WI38 (cell line): ENCODE data around the gene FTHL17.

Experiments used
- H3K4me3 ChIP-seq: 2 replicates; pipeline ENCODE4 v1.5.1; 2011; ENCODE audit warnings: low read depth, mild to moderate bottlenecking, control low read depth, low read length
- CTCF ChIP-seq: IDR thresholded peaks from 2 replicates; pipeline ENCODE4 v1.5.1; 2012; ENCODE audit warnings: low read depth, mild to moderate bottlenecking, control low read depth, low read length

The FTHL17 gene

GRCh38 chrX:31071725-31072124 is at the start of gene FTHL17:
Gene FTHL17, minus strand, starts transcription at chrX:31072041. Its CDS starts 88 bp downstream, at chrX:31071953.
- no peak for TF ChIP-seq CTCF
- H3K4me3 ChIP-seq = no peak within 1 kb of the TSS

GRCh38 chrX:31117266-31117665 is 45.4 kb upstream of the FTHL17 start:
- TF ChIP-seq CTCF = no peak
- no peak overlapping the region for H3K4me3 ChIP-seq

GRCh38 chrX:31115398-31115797 is 43.6 kb upstream of the FTHL17 start:
- no peak overlapping the region for H3K4me3 ChIP-seq
- TF ChIP-seq CTCF = no peak

GRCh38 chrX:31114858-31115257 is 43.0 kb upstream of the FTHL17 start:
- no peak overlapping the region for H3K4me3 ChIP-seq
- no peak for TF ChIP-seq CTCF

GRCh38 chrX:31112226-31112999 is 40.6 kb upstream of the FTHL17 start:
- TF ChIP-seq CTCF = no peak

GRCh38 chrX:31110657-31111056 is 38.8 kb upstream of the FTHL17 start:
- no peak overlapping the region for H3K4me3 ChIP-seq

More at GRCh38 chrX:31112226-31112999, 40.6 kb upstream of the FTHL17 start:
- no peak overlapping the region for H3K4me3 ChIP-seq

More at GRCh38 chrX:31110657-31111056, 38.8 kb upstream of the FTHL17 start:
- no peak for TF ChIP-seq CTCF
